DND-41 (cell line): Measurements from ENCODE around the gene HTR2A.

ENCODE experiments used
- ATAC-seq: fragments of 200-7000 bp; cut with Tn5 transposase; 3 replicates; pipeline ENCODE4 v1.9.1; 2021; ENCODE audit warnings: low read depth; ENCODE audit not compliant: insufficient read depth
- DNase-seq: peaks from one replicate; pipeline ENCODE4 v3.0.0-alpha.2; 2020
- H2AFZ ChIP-seq: 2 replicates; pipeline ENCODE4 v1.6.0; 2012; ENCODE audit warnings: low read depth, low read length
- H3K27ac ChIP-seq: 2 replicates; pipeline ENCODE4 v1.5.1; 2012; ENCODE audit warnings: low read length, inconsistent platforms
- H3K27me3 ChIP-seq: fragments of 200-600 bp; sonication (generic); 2 replicates; pipeline ENCODE4 v1.6.0; 2012; ENCODE audit warnings: low read length, mild to moderate bottlenecking, inconsistent platforms; ENCODE audit not compliant: insufficient read depth, poor library complexity
- H3K36me3 ChIP-seq: 2 replicates; pipeline ENCODE4 v1.5.1; 2012; ENCODE audit warnings: low read length, inconsistent platforms; ENCODE audit not compliant: insufficient read depth
- H3K4me1 ChIP-seq: 2 replicates; pipeline ENCODE4 v1.5.1; 2012; ENCODE audit warnings: mild to moderate bottlenecking, low read length; ENCODE audit not compliant: insufficient read depth
- H3K4me2 ChIP-seq: 2 replicates; pipeline ENCODE4 v1.6.0; 2012; ENCODE audit warnings: mild to moderate bottlenecking, moderate library complexity, low read length, inconsistent platforms; ENCODE audit not compliant: insufficient read depth
- H3K4me3 ChIP-seq, 2 experiments: fragments of 200-600 bp in 1 of 2; shearing (Covaris generic) in 1 of 2; 2 replicates each; pipeline ENCODE4 v1.5.1; 2012 to 2016; ENCODE audit warnings: inconsistent platforms in 2 of 2, low read length in 2 of 2, mild to moderate bottlenecking in 2 of 2, low read depth in 1 of 2, moderate library complexity in 1 of 2
- H3K79me2 ChIP-seq: 2 replicates; pipeline ENCODE4 v1.6.0; 2012; ENCODE audit warnings: low read length, inconsistent platforms; ENCODE audit not compliant: insufficient read depth
- H3K9ac ChIP-seq: 2 replicates; pipeline ENCODE4 v1.6.0; 2012; ENCODE audit warnings: low read depth, mild to moderate bottlenecking, inconsistent platforms, low read length, moderate library complexity
- H3K9me3 ChIP-seq: 2 replicates; pipeline ENCODE4 v1.5.1; 2012; ENCODE audit warnings: low read length, moderate library complexity, mild to moderate bottlenecking, inconsistent platforms; ENCODE audit not compliant: insufficient read depth, severe bottlenecking
- H4K20me1 ChIP-seq: 2 replicates; pipeline ENCODE4 v1.6.0; 2012; ENCODE audit warnings: low read length; ENCODE audit not compliant: insufficient read depth
- EZH2 ChIP-seq: IDR thresholded peaks from 3 replicates; pipeline ENCODE4 v1.6.1; 2012; ENCODE audit warnings: borderline replicate concordance, low read depth, mild to moderate bottlenecking, moderate library complexity, low read length, inconsistent platforms; ENCODE audit not compliant: severe bottlenecking
- TF ChIP-seq, protein P1 (sequence below): IDR thresholded peaks from 2 replicates; pipeline ENCODE4 v1.5.1; 2012; ENCODE audit warnings: borderline replicate concordance, low read length, moderate library complexity, mild to moderate bottlenecking; ENCODE audit not compliant: poor library complexity, severe bottlenecking; ENCODE audit errors: extremely low read depth

HTR2A gene

DNA sequence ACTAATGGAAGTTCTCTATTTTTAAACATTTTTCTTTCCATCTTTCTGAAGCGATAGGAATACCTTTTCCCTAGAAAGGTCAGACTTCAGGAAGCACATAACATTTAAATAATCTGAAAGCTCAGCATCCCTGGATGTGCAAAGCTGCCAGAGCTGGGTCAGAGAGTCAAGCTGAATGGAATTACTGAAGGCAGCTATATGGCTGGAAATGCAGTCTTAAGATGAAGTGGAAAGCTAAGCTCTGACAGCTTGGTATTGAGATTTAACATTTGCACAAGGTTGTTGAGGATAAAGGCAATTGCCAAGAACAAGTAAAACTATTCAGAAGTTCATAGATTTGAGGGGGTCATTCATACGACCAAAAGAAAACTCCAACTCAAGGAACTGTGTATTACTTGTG, 28.8 kb downstream of the HTR2A start:
- Histone ChIP-seq H3K79me2 (no peaks in the 10 kb centered on the region), H3K4me3 (no peak overlapping the region), H3K27me3 (no peaks in the 10 kb centered on the region), H2AFZ (no peak overlapping the region), H4K20me1 (no peaks in the 10 kb centered on the region), H3K4me2 (no peak overlapping the region), H3K36me3 (no peaks in the 10 kb centered on the region), H3K4me1 (no peaks in the 10 kb centered on the region), H3K27ac (no peak overlapping the region), H3K9me3 (no peaks in the 10 kb centered on the region), H3K9ac (no peak overlapping the region)
- DNase-seq = no peak
- no peak for ATAC-seq
- no peak for TF ChIP-seq EZH2
- TF ChIP-seq, protein P1, sequence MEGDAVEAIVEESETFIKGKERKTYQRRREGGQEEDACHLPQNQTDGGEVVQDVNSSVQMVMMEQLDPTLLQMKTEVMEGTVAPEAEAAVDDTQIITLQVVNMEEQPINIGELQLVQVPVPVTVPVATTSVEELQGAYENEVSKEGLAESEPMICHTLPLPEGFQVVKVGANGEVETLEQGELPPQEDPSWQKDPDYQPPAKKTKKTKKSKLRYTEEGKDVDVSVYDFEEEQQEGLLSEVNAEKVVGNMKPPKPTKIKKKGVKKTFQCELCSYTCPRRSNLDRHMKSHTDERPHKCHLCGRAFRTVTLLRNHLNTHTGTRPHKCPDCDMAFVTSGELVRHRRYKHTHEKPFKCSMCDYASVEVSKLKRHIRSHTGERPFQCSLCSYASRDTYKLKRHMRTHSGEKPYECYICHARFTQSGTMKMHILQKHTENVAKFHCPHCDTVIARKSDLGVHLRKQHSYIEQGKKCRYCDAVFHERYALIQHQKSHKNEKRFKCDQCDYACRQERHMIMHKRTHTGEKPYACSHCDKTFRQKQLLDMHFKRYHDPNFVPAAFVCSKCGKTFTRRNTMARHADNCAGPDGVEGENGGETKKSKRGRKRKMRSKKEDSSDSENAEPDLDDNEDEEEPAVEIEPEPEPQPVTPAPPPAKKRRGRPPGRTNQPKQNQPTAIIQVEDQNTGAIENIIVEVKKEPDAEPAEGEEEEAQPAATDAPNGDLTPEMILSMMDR = no peak

DNA sequence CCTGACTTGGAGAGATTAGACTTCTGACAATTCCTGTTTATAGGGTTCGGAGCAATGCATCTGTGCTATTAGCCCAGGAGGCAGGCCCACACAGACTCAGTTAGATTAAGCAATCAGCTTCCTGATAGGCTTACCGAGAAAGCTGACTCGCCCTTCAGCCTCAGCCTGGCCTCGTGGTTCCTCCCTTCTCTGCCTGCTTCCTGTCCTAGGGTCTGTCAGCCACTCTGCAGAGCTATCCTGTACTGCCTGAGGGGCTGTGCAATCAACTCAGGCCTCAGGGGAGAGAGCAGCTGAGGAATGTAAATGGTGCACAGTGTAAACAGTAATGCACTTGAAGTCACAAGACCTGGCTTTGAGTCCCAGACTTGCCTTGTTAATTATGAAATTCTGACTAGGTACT, 30.7 kb downstream of the HTR2A start:
- Histone ChIP-seq H4K20me1 (no peaks in the 10 kb centered on the region), H3K27me3 (no peaks in the 10 kb centered on the region), H3K9me3 (no peaks in the 10 kb centered on the region), H3K9ac (no peak overlapping the region), H3K27ac (no peak overlapping the region), H3K79me2 (no peaks in the 10 kb centered on the region), H3K36me3 (no peaks in the 10 kb centered on the region), H2AFZ (no peak overlapping the region), H3K4me3 (no peak overlapping the region), H3K4me1 (no peaks in the 10 kb centered on the region), H3K4me2 (no peak overlapping the region)
- peak; percentile 35 for DNase-seq
- ATAC-seq = peak; percentile 88
- TF ChIP-seq, protein P1 = no peak
- TF ChIP-seq EZH2 = no peak

GRCh38 chr13:46864941-46865340, 31.9 kb downstream of the HTR2A start:
- no peaks in the 10 kb centered on the region for H3K36me3 ChIP-seq
- no peaks in the 10 kb centered on the region for H3K9me3 ChIP-seq
- no peak overlapping the region for H3K27ac ChIP-seq
- H3K79me2 ChIP-seq = no peaks in the 10 kb centered on the region
- H3K4me1 ChIP-seq = no peaks in the 10 kb centered on the region
- no peak overlapping the region for H3K9ac ChIP-seq
- TF ChIP-seq, protein P1 = no peak
- no peak for TF ChIP-seq EZH2
- ATAC-seq = no peak
- H2AFZ ChIP-seq = no peak overlapping the region
- no peak overlapping the region for H3K4me3 ChIP-seq
- H3K4me2 ChIP-seq = no peak overlapping the region
- H3K27me3 ChIP-seq = no peaks in the 10 kb centered on the region
- no peak for DNase-seq
- no peaks in the 10 kb centered on the region for H4K20me1 ChIP-seq

DNA sequence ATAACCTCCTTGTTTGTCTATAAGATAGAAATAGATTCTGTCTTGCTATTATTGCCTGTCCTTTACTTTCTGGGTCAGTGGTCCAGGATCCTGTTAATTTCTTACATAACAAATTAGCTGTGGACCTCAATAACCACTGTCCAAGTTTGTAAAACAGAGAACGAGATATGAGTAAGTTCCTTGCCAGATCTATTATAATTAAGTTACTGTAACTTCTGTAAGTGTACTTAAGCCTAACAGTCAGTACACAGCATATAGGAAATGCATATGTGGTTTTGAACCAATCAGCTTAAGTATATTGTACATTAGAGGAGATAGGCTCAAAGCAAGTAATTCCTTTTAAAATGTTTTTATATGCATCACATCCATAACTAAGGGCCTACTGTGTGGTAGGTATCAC, 34.9 kb downstream of the HTR2A start:
- Histone ChIP-seq H3K27ac (no peak overlapping the region), H3K9me3 (no peaks in the 10 kb centered on the region), H3K27me3 (no peaks in the 10 kb centered on the region), H3K4me1 (no peaks in the 10 kb centered on the region), H2AFZ (no peak overlapping the region), H3K9ac (no peak overlapping the region), H3K4me2 (no peak overlapping the region), H4K20me1 (no peaks in the 10 kb centered on the region), H3K4me3 (no peak overlapping the region), H3K79me2 (no peaks in the 10 kb centered on the region), H3K36me3 (no peaks in the 10 kb centered on the region)
- DNase-seq = no peak
- ATAC-seq = no peak
- TF ChIP-seq, protein P1 = no peak
- no peak for TF ChIP-seq EZH2
